Coronary artery (tissue), 2 donors: ENCODE measurements around the gene TADA1.
A peak's percentile ranks its signal among the peaks of the same experiment; 100 is the strongest.

Experiments
- DNase-seq: peaks from one replicate; pipeline ENCODE4 v3.0.0-alpha.2; 2017; ENCODE audit warnings: low spot score
- H3K27ac ChIP-seq, 2 donors: fragments of 200-600 bp; sonication (generic); one replicate each; pipeline ENCODE4 v1.5.1; 2016 to 2019
- H3K4me3 ChIP-seq: fragments of 200-600 bp; sonication (generic); 2 replicates; pipeline ENCODE4 v1.5.1; 2016; ENCODE audit warnings: mild to moderate bottlenecking, moderate library complexity
- TF ChIP-seq, protein P1 (sequence below): fragments of 200-600 bp; sonication (generic); IDR thresholded peaks from one replicate; pipeline ENCODE4 v1.5.1; 2019; ENCODE audit warnings: antibody characterized with exemption

Gene TADA1

DNA sequence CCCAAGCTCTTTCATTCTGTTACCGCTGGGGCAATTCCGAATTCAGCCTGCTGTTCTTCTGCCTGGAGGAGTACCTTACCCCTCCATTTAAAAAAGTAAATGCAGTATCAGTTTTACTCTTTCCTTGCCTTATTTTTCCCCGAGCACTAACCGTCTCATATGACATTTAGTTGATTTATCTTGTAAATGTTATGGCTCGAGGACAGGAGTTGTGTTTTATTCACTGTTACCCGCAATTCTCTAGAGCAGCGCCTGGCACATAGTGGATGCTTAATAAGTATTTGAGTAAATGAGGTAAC is 425 bp upstream of the TADA1 start:
- H3K4me3 ChIP-seq: peak overlapping the region; percentile 97
- TF ChIP-seq, protein P1, sequence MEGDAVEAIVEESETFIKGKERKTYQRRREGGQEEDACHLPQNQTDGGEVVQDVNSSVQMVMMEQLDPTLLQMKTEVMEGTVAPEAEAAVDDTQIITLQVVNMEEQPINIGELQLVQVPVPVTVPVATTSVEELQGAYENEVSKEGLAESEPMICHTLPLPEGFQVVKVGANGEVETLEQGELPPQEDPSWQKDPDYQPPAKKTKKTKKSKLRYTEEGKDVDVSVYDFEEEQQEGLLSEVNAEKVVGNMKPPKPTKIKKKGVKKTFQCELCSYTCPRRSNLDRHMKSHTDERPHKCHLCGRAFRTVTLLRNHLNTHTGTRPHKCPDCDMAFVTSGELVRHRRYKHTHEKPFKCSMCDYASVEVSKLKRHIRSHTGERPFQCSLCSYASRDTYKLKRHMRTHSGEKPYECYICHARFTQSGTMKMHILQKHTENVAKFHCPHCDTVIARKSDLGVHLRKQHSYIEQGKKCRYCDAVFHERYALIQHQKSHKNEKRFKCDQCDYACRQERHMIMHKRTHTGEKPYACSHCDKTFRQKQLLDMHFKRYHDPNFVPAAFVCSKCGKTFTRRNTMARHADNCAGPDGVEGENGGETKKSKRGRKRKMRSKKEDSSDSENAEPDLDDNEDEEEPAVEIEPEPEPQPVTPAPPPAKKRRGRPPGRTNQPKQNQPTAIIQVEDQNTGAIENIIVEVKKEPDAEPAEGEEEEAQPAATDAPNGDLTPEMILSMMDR: no peak
- no peak for DNase-seq
- H3K27ac ChIP-seq: peak overlapping the region in 1 of 2 donors; percentile 42

- peak overlapping the region; percentile 97 for H3K4me3 ChIP-seq
Observed at GRCh38 chr1:166875302-166875733, 746 bp downstream of the TADA1 start.

DNA sequence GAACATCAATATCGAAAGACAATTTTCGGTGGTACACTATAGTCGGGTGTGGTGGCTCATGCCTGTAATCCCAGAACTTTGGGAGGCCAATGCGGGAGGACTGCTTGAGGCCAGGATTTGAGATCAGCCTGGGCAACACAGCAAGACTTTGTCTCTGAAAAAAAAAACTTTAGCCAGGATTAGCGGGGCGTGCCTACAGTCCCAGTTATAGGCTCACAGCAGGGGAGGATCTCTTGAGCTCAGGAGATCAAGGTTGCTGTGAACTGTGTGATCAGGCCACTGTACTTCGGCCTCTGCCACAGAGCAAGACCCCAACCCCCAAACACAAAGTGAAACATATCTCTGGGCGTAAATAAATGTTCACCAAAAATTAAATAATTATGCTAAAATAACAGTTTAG is 1.6 kb downstream of the TADA1 start:
- H3K27ac ChIP-seq: no peak overlapping the region
- TF ChIP-seq, protein P1: no peak
- no peak overlapping the region for H3K4me3 ChIP-seq
- no peak for DNase-seq

More at GRCh38 chr1:166875302-166875733, 746 bp downstream of the TADA1 start:
- DNase-seq: no peak
- TF ChIP-seq, protein P1: no peak
- H3K27ac ChIP-seq: peak overlapping the region; percentile 81 to 90

- TF ChIP-seq, protein P1: no peak
- Histone ChIP-seq H3K27ac (no peak overlapping the region), H3K4me3 (no peak overlapping the region)
- DNase-seq: no peak
Observed at GRCh38 chr1:166870584-166870983, 5.5 kb downstream of the TADA1 start.

GRCh38 chr1:166869318-166870099 is 6.6 kb downstream of the TADA1 start:
- TF ChIP-seq, protein P1: no peak
- Histone ChIP-seq H3K4me3 (no peak overlapping the region), H3K27ac (no peak overlapping the region)
- no peak for DNase-seq

DNA sequence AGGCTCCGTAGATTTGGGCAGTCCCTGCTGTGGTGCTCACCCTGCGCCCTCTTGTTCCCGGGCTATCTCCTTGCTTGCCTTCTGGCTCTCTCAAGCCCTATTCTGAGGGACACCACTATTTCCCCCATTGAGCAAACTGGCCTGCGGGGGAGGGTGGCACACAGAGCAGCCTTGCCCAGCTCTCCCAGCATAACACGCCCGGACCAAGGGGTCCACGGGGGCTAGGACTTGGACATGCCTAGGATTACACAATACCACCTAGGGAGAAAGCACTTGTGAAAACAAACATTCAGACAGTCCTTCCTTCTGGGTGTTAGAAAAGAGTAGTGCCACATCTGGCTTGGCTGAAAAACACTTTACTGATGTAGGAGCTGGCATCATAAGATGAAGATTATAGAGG is 7.4 kb downstream of the TADA1 start:
- TF ChIP-seq, protein P1: no peak
- Histone ChIP-seq H3K27ac (no peak overlapping the region), H3K4me3 (no peak overlapping the region)
- DNase-seq: no peak

DNA sequence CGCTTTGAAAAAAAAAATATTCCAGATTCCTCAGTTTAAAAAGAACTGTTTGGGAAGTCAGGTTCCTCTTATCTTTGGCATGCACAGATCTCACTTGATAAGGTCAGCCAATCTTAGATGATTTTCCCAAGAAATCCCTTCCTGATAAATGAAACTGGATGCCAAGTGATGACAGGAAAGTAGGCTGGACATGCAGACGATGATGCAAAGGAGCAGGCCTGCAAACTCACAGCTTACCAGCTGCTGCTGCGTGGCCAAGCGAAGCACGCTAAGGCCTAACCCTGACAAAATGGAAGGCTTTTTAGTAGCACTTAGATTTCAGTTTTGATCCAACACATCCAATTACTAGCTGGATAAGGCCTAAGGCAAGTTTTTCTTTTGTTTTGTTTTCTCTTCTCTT is 10.1 kb downstream of the TADA1 start:
- no peak overlapping the region for H3K4me3 ChIP-seq
- DNase-seq: no peak
- H3K27ac ChIP-seq: no peak overlapping the region
- TF ChIP-seq, protein P1: no peak
